ENCODE measurements around the gene ANKS3.

The ANKS3 gene

DNA sequence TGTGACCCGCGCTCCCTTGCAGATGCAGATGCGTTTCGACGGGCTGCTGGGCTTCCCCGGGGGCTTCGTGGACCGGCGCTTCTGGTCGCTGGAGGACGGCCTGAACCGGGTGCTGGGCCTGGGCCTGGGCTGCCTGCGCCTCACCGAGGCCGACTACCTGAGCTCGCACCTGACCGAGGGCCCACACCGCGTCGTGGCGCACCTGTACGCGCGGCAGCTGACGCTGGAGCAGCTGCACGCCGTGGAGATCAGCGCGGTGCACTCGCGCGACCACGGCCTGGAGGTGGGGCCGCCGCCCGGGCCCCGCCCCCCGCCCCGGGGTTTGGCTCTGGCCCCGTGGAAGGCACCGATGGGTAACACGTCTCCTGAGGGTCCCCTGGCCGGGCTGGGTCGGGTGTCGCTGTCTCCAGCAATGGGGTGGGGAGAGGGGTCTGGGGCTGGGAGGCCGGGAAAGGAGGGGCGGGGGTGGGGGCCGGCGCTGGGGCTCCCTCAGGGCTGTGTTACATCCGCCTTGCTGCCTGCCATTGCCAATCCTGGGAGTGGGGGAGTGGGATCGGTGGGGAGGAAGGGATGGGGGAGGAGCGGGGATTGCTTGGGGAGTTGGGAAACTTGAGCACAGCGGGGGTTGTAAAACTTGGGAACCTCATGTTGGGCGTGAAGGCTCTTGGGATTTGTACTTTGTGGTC lies 40.0 kb downstream of the ANKS3 start (continued):
- TF ChIP-seq, protein P1, sequence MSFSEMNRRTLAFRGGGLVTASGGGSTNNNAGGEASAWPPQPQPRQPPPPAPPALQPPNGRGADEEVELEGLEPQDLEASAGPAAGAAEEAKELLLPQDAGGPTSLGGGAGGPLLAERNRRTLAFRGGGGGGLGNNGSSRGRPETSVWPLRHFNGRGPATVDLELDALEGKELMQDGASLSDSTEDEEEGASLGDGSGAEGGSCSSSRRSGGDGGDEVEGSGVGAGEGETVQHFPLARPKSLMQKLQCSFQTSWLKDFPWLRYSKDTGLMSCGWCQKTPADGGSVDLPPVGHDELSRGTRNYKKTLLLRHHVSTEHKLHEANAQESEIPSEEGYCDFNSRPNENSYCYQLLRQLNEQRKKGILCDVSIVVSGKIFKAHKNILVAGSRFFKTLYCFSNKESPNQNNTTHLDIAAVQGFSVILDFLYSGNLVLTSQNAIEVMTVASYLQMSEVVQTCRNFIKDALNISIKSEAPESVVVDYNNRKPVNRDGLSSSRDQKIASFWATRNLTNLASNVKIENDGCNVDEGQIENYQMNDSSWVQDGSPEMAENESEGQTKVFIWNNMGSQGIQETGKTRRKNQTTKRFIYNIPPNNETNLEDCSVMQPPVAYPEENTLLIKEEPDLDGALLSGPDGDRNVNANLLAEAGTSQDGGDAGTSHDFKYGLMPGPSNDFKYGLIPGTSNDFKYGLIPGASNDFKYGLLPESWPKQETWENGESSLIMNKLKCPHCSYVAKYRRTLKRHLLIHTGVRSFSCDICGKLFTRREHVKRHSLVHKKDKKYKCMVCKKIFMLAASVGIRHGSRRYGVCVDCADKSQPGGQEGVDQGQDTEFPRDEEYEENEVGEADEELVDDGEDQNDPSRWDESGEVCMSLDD (tag by site-specific recombination; IDR thresholded peaks at IDR 0.05): no peak
- TF ChIP-seq ZBTB8A (tag by site-specific recombination; IDR thresholded peaks at IDR 0.05): peak; percentile 37
- TF ChIP-seq ZNF510 (tag by site-specific recombination; IDR thresholded peaks at IDR 0.05; ENCODE audit: insufficient replicate concordance): no peak
- TF ChIP-seq, protein P2, sequence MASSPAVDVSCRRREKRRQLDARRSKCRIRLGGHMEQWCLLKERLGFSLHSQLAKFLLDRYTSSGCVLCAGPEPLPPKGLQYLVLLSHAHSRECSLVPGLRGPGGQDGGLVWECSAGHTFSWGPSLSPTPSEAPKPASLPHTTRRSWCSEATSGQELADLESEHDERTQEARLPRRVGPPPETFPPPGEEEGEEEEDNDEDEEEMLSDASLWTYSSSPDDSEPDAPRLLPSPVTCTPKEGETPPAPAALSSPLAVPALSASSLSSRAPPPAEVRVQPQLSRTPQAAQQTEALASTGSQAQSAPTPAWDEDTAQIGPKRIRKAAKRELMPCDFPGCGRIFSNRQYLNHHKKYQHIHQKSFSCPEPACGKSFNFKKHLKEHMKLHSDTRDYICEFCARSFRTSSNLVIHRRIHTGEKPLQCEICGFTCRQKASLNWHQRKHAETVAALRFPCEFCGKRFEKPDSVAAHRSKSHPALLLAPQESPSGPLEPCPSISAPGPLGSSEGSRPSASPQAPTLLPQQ (tag by site-specific recombination; IDR thresholded peaks at IDR 0.05): peak; percentile 59
- no peak for TF ChIP-seq MZF1 (tag by site-specific recombination; IDR thresholded peaks at IDR 0.05; ENCODE audit: borderline replicate concordance)
- peak; percentile 85 for TF ChIP-seq KLF9 (tag by site-specific recombination; IDR thresholded peaks at IDR 0.05; ENCODE audit: low read depth)
- TF ChIP-seq, protein P3, sequence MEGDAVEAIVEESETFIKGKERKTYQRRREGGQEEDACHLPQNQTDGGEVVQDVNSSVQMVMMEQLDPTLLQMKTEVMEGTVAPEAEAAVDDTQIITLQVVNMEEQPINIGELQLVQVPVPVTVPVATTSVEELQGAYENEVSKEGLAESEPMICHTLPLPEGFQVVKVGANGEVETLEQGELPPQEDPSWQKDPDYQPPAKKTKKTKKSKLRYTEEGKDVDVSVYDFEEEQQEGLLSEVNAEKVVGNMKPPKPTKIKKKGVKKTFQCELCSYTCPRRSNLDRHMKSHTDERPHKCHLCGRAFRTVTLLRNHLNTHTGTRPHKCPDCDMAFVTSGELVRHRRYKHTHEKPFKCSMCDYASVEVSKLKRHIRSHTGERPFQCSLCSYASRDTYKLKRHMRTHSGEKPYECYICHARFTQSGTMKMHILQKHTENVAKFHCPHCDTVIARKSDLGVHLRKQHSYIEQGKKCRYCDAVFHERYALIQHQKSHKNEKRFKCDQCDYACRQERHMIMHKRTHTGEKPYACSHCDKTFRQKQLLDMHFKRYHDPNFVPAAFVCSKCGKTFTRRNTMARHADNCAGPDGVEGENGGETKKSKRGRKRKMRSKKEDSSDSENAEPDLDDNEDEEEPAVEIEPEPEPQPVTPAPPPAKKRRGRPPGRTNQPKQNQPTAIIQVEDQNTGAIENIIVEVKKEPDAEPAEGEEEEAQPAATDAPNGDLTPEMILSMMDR (tag by site-specific recombination; IDR thresholded peaks at IDR 0.05): no peak; the same call in 1 of the 2 replicates
- TF ChIP-seq IKZF3 (tag by site-specific recombination; IDR thresholded peaks at IDR 0.05): no peak
- TF ChIP-seq ZNF354C (tag by site-specific recombination; IDR thresholded peaks at IDR 0.05; ENCODE audit: borderline replicate concordance, low read depth): no peak
- no peak for TF ChIP-seq ZNF175 (tag by site-specific recombination; IDR thresholded peaks at IDR 0.05)
- TF ChIP-seq ZNF214 (tag by site-specific recombination; IDR thresholded peaks at IDR 0.05; ENCODE audit: borderline replicate concordance): no peak
- TF ChIP-seq, protein P4, sequence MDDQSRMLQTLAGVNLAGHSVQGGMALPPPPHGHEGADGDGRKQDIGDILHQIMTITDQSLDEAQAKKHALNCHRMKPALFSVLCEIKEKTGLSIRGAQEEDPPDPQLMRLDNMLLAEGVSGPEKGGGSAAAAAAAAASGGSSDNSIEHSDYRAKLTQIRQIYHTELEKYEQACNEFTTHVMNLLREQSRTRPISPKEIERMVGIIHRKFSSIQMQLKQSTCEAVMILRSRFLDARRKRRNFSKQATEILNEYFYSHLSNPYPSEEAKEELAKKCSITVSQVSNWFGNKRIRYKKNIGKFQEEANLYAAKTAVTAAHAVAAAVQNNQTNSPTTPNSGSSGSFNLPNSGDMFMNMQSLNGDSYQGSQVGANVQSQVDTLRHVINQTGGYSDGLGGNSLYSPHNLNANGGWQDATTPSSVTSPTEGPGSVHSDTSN (CRISPR knock-in tag; IDR thresholded peaks at IDR 0.05): 0 out of 2 replicates have a peak, but pooled peaks have one; percentile 9
- TF ChIP-seq ZNF394 (tag by site-specific recombination; IDR thresholded peaks at IDR 0.05; ENCODE audit: borderline replicate concordance): peak; percentile 99
- TF ChIP-seq ZNF670 (tag by site-specific recombination; IDR thresholded peaks at IDR 0.05; ENCODE audit: low read depth): no peak
- TF ChIP-seq ZNF350 (tag by site-specific recombination; IDR thresholded peaks at IDR 0.05): no peak
- TF ChIP-seq ZEB2 (tag by site-specific recombination; IDR thresholded peaks at IDR 0.05): peak; percentile 30; the same call in 1 of the 2 replicates
- TF ChIP-seq, protein P5, sequence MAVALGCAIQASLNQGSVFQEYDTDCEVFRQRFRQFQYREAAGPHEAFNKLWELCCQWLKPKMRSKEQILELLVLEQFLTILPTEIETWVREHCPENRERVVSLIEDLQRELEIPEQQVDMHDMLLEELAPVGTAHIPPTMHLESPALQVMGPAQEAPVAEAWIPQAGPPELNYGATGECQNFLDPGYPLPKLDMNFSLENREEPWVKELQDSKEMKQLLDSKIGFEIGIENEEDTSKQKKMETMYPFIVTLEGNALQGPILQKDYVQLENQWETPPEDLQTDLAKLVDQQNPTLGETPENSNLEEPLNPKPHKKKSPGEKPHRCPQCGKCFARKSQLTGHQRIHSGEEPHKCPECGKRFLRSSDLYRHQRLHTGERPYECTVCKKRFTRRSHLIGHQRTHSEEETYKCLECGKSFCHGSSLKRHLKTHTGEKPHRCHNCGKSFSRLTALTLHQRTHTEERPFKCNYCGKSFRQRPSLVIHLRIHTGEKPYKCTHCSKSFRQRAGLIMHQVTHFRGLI (tag by site-specific recombination; IDR thresholded peaks at IDR 0.05): peak; percentile 48; the same call in 1 of the 2 replicates
- TF ChIP-seq, protein P6, sequence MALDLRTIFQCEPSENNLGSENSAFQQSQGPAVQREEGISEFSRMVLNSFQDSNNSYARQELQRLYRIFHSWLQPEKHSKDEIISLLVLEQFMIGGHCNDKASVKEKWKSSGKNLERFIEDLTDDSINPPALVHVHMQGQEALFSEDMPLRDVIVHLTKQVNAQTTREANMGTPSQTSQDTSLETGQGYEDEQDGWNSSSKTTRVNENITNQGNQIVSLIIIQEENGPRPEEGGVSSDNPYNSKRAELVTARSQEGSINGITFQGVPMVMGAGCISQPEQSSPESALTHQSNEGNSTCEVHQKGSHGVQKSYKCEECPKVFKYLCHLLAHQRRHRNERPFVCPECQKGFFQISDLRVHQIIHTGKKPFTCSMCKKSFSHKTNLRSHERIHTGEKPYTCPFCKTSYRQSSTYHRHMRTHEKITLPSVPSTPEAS (tag by site-specific recombination; IDR thresholded peaks at IDR 0.05): no peak
- peak; percentile 32; the same call in 1 of the 2 replicates for TF ChIP-seq ZBTB20 (tag by site-specific recombination; IDR thresholded peaks at IDR 0.05)
- TF ChIP-seq ZFP41 (tag by site-specific recombination; IDR thresholded peaks at IDR 0.05; ENCODE audit: borderline replicate concordance): no peak
- no peak for TF ChIP-seq ZNF830 (tag by site-specific recombination; IDR thresholded peaks at IDR 0.05; ENCODE audit: low read depth)
- TF ChIP-seq GLIS1 (tag by site-specific recombination; IDR thresholded peaks at IDR 0.05): no peak
- TF ChIP-seq ZNF626 (tag by site-specific recombination; IDR thresholded peaks at IDR 0.05): no peak
- TF ChIP-seq ZNF202 (tag by site-specific recombination; IDR thresholded peaks at IDR 0.05; ENCODE audit: borderline replicate concordance): no peak
- peak; percentile 55 for TF ChIP-seq SP3 (tag by site-specific recombination; IDR thresholded peaks at IDR 0.05)
- TF ChIP-seq ZNF211 (tag by site-specific recombination; IDR thresholded peaks at IDR 0.05; ENCODE audit: low read depth): no peak
- 0 out of 2 replicates have a peak, but pooled peaks have one; percentile 47 for TF ChIP-seq ZIC2 (tag by site-specific recombination; IDR thresholded peaks at IDR 0.05)
- TF ChIP-seq ZNF416 (tag by site-specific recombination; IDR thresholded peaks at IDR 0.05): no peak
- TF ChIP-seq ZNF777 (tag by site-specific recombination; IDR thresholded peaks at IDR 0.05; ENCODE audit: borderline replicate concordance): no peak
